HEK293 (cell line): Measurements from ENCODE around the gene RFX2.

ENCODE experiments used
- CTCF ChIA-PET: fragments of 350-600 bp; formaldehyde crosslinking; extraction: SDS; loops from one replicate; lab custom pipeline; 2021; ENCODE audit warnings: antibody characterized with exemption; lab: Yijun Ruan, JAX
- POLR2A ChIA-PET: fragments of 300-600 bp; formaldehyde crosslinking; extraction: SDS; loops from one replicate; lab custom pipeline; 2020; ENCODE audit warnings: antibody characterized with exemption, inconsistent platforms; lab: Yijun Ruan, JAX
- H3K27ac ChIP-seq: fragments of 200-500 bp; sonication (Bioruptor generic); 2 replicates; pipeline ENCODE4 v1.5.1; 2014; ENCODE audit warnings: low read depth, low read length, control low read depth, inconsistent platforms; ENCODE audit errors: extremely low read depth
- H3K36me3 ChIP-seq, 2 experiments: fragments of 200-500 bp in 1 of 2; sonication (Bioruptor generic) in 1 of 2; 1 replicate in 1 of 2; 2 replicates in 1 of 2; pipeline ENCODE4 v1.5.1; 2014 to 2017; ENCODE audit warnings: inconsistent platforms in 2 of 2, low read length in 2 of 2; ENCODE audit not compliant: control insufficient read depth in 2 of 2, insufficient read depth in 1 of 2
- H3K4me1 ChIP-seq: fragments of 200-500 bp; sonication (Bioruptor generic); 2 replicates; pipeline ENCODE4 v1.5.1; 2014; ENCODE audit warnings: mild to moderate bottlenecking, low read length, inconsistent platforms; ENCODE audit not compliant: control insufficient read depth, insufficient read depth
- H3K4me3 ChIP-seq: 2 replicates; pipeline ENCODE4 v1.5.1; 2011; ENCODE audit warnings: low read depth, mild to moderate bottlenecking, control low read depth, low read length, moderate library complexity
- H3K9me3 ChIP-seq: fragments of 200-500 bp; sonication (Bioruptor generic); 2 replicates; pipeline ENCODE4 v1.5.1; 2014; ENCODE audit warnings: low read depth, low read length, inconsistent platforms; ENCODE audit not compliant: control insufficient read depth, insufficient read depth
- EGR2 ChIP-seq: fragments of 450-650 bp; formaldehyde crosslinking; IDR thresholded peaks from 2 replicates; pipeline ENCODE4 v1.5.1; 2016; ENCODE audit warnings: low read depth, missing biosample characterization, missing genetic modification characterization
- FEZF1 ChIP-seq: fragments of 450-650 bp; formaldehyde crosslinking; IDR thresholded peaks from 2 replicates; pipeline ENCODE4 v1.5.1; 2016; ENCODE audit warnings: missing biosample characterization, missing genetic modification characterization
- GLIS1 ChIP-seq: fragments of 450-650 bp; formaldehyde crosslinking; IDR thresholded peaks from 2 replicates; pipeline ENCODE4 v1.5.1; 2016; ENCODE audit warnings: missing biosample characterization, missing genetic modification characterization
- GLIS2 ChIP-seq: fragments of 450-650 bp; formaldehyde crosslinking; IDR thresholded peaks from 2 replicates; pipeline ENCODE4 v1.5.1; 2016; ENCODE audit warnings: missing biosample characterization, missing genetic modification characterization
- KLF9 ChIP-seq: fragments of 450-650 bp; formaldehyde crosslinking; IDR thresholded peaks from 2 replicates; pipeline ENCODE4 v1.5.1; 2016; ENCODE audit warnings: missing biosample characterization, missing genetic modification characterization, low read depth
- SETDB1 ChIP-seq: IDR thresholded peaks from one replicate; pipeline ENCODE4 v1.6.1; 2017; ENCODE audit warnings: mild to moderate bottlenecking, low read length, moderate library complexity, mixed read lengths; ENCODE audit not compliant: insufficient read length
- SP2 ChIP-seq: fragments of 450-650 bp; formaldehyde crosslinking; IDR thresholded peaks from 2 replicates; pipeline ENCODE4 v1.5.1; 2016; ENCODE audit warnings: missing biosample characterization, missing genetic modification characterization
- SP7 ChIP-seq: fragments of 450-650 bp; formaldehyde crosslinking; IDR thresholded peaks from 2 replicates; pipeline ENCODE4 v1.5.1; 2016; ENCODE audit warnings: missing biosample characterization, missing genetic modification characterization
- TCF7L2 ChIP-seq: IDR thresholded peaks from 2 replicates; pipeline ENCODE4 v1.6.1; 2011; ENCODE audit warnings: low read depth, mild to moderate bottlenecking, inconsistent platforms, low read length, moderate library complexity, borderline replicate concordance
- ZBTB26 ChIP-seq: fragments of 450-650 bp; formaldehyde crosslinking; optimal IDR thresholded peaks from 2 replicates; pipeline ENCODE3; 2016; ENCODE audit warnings: missing biosample characterization, mild to moderate bottlenecking, missing genetic modification characterization
- ZBTB7A ChIP-seq: fragments of 450-650 bp; formaldehyde crosslinking; IDR thresholded peaks from 2 replicates; pipeline ENCODE4 v1.5.1; 2016; ENCODE audit warnings: low read depth, missing biosample characterization, missing genetic modification characterization
- ZFHX2 ChIP-seq: fragments of 450-650 bp; formaldehyde crosslinking; conservative IDR thresholded peaks from 2 replicates; pipeline ENCODE4 v1.5.1; 2016; ENCODE audit warnings: missing biosample characterization, missing genetic modification characterization
- ZNF121 ChIP-seq: fragments of 450-650 bp; formaldehyde crosslinking; IDR thresholded peaks from 2 replicates; pipeline ENCODE4 v1.5.1; 2016; ENCODE audit warnings: missing biosample characterization, missing genetic modification characterization
- ZNF132 ChIP-seq: fragments of 450-650 bp; formaldehyde crosslinking; IDR thresholded peaks from 2 replicates; pipeline ENCODE4 v1.5.1; 2017; ENCODE audit warnings: missing biosample characterization, missing genetic modification characterization, borderline replicate concordance
- ZNF133 ChIP-seq: fragments of 450-650 bp; formaldehyde crosslinking; IDR thresholded peaks from 2 replicates; pipeline ENCODE4 v1.5.1; 2016; ENCODE audit warnings: missing biosample characterization, missing genetic modification characterization
- ZNF140 ChIP-seq: fragments of 450-650 bp; formaldehyde crosslinking; IDR thresholded peaks from 2 replicates; pipeline ENCODE4 v1.5.1; 2016; ENCODE audit warnings: missing biosample characterization, missing genetic modification characterization
- ZNF174 ChIP-seq: fragments of 450-650 bp; formaldehyde crosslinking; IDR thresholded peaks from 2 replicates; pipeline ENCODE4 v1.5.0; 2017; ENCODE audit warnings: missing biosample characterization, mild to moderate bottlenecking, missing genetic modification characterization
- ZNF23 ChIP-seq: fragments of 450-650 bp; formaldehyde crosslinking; IDR thresholded peaks from 2 replicates; pipeline ENCODE4 v1.5.1; 2016; ENCODE audit warnings: missing biosample characterization, missing genetic modification characterization, borderline replicate concordance
- ZNF394 ChIP-seq: fragments of 450-650 bp; formaldehyde crosslinking; IDR thresholded peaks from 2 replicates; pipeline ENCODE4 v1.5.1; 2016; ENCODE audit warnings: missing biosample characterization, missing genetic modification characterization, mild to moderate bottlenecking, moderate library complexity, borderline replicate concordance
- ZNF529 ChIP-seq: fragments of 450-650 bp; formaldehyde crosslinking; IDR thresholded peaks from 2 replicates; pipeline ENCODE4 v1.5.1; 2017; ENCODE audit warnings: missing genetic modification characterization, missing biosample characterization; ENCODE audit not compliant: insufficient replicate concordance

Gene RFX2

GRCh38 chr19:6116749-6117430 is 6.6 kb upstream of the RFX2 start:
- Histone ChIP-seq H3K36me3 (no peaks in the 10 kb centered on the region), H3K4me1 (no peaks in the 10 kb centered on the region), H3K9me3 (no peaks in the 10 kb centered on the region), H3K4me3 (no peak overlapping the region), H3K27ac (no peak overlapping the region)
- CTCF ChIA-PET: interaction anchor here (0.6 to 2.4 kb wide), 4 partner anchors 9 to 149 kb away, joined by 3 to 13 read pairs (median 4); no protein-coding TSS in a partner anchor
- POLR2A ChIA-PET: no interaction called here
- TF ChIP-seq GLIS2 (tag by site-specific recombination): no peak
- TF ChIP-seq ZNF140: peak; percentile 91

GRCh38 chr19:6115992-6116391 is 5.7 kb upstream of the RFX2 start:
- no peaks in the 10 kb centered on the region for H3K36me3 ChIP-seq
- no peak overlapping the region for H3K4me3 ChIP-seq
- POLR2A ChIA-PET: no interaction called here
- no peak overlapping the region for H3K27ac ChIP-seq
- TF ChIP-seq ZNF121 (tag by site-specific recombination): no peak
- TF ChIP-seq SETDB1: no peak
- no peak for TF ChIP-seq ZNF394 (tag by site-specific recombination)
- TF ChIP-seq GLIS1 (tag by site-specific recombination): no peak
- TF ChIP-seq FEZF1 (tag by site-specific recombination): no peak
- TF ChIP-seq SP2 (tag by site-specific recombination): no peak
- no peak for TF ChIP-seq ZNF529 (tag by site-specific recombination)
- TF ChIP-seq SP7 (tag by site-specific recombination): no peak
- TF ChIP-seq ZBTB26: no peak
- no peak for TF ChIP-seq TCF7L2
- no peak for TF ChIP-seq ZNF133 (tag by site-specific recombination)
- TF ChIP-seq KLF9 (tag by site-specific recombination): no peak
- no peak for TF ChIP-seq ZBTB7A
- no peak for TF ChIP-seq ZNF23
- no peaks in the 10 kb centered on the region for H3K9me3 ChIP-seq
- CTCF ChIA-PET: interaction anchor here (0.6 to 2.4 kb wide), 3 partner anchors 10 to 68 kb away, joined by 3 to 13 read pairs (median 8); no protein-coding TSS in a partner anchor
- H3K4me1 ChIP-seq: no peaks in the 10 kb centered on the region

- CTCF ChIA-PET: interaction anchor here (0.8 to 1.5 kb wide), 2 partner anchors 12 to 65 kb away, joined by 3 to 7 read pairs; no protein-coding TSS in a partner anchor
- peaks cover 11% of the 10 kb centered on the region for H3K4me1 ChIP-seq
- H3K4me3 ChIP-seq: no peak overlapping the region
- no peaks in the 10 kb centered on the region for H3K9me3 ChIP-seq
- H3K27ac ChIP-seq: no peak overlapping the region
- TF ChIP-seq ZFHX2 (tag by site-specific recombination): 0 out of 2 replicates have a peak, but pooled peaks have one; percentile 28
- no peak for TF ChIP-seq ZNF174
- peak; percentile 55; the same call in 1 of the 2 replicates for TF ChIP-seq EGR2
- no peak for TF ChIP-seq ZNF132
- no peaks in the 10 kb centered on the region for H3K36me3 ChIP-seq
- POLR2A ChIA-PET: no interaction called here
Observed at GRCh38 chr19:6113616-6114188, 3.4 kb upstream of the RFX2 start.
